Left lung (tissue), 10 donors: Measurements from ENCODE around the gene IL11. TPM values are rescaled to one million over a fixed set of nuclear protein-coding genes. Genes with fewer than 3 reads are reported as not detected.
A peak's percentile ranks its signal among the peaks of the same experiment; 100 is the strongest.

ENCODE experiments used
- ATAC-seq: fragments of 200-7000 bp; cut with Tn5 transposase; one replicate; pipeline ENCODE4 v1.9.1; 2020; ENCODE audit warnings: moderate library complexity
- DNase-seq, 4 donors: peaks; one replicate each; pipeline ENCODE4 v3.0.0-alpha.2; 2013 to 2020
- H3K27ac ChIP-seq, 2 donors: fragments of 200-600 bp; sonication (generic) in 1 of 2; one replicate each; pipeline versions ENCODE4 v1.5.0 to v1.8.0; 2020 to 2021
- H3K27me3 ChIP-seq, 2 donors: fragments of 200-600 bp; sonication (generic) in 1 of 2; one replicate each; pipeline versions ENCODE4 v1.5.0 to v1.8.0; 2020 to 2021
- H3K36me3 ChIP-seq, 2 donors: fragments of 200-600 bp; sonication (generic) in 1 of 2; one replicate each; pipeline versions ENCODE4 v1.5.0 to v1.8.0; 2020 to 2021
- H3K4me1 ChIP-seq, 2 donors: fragments of 200-600 bp; one replicate each; pipeline ENCODE4 v1.8.0; 2021
- H3K4me3 ChIP-seq, 2 donors: fragments of 200-600 bp; sonication (generic) in 1 of 2; one replicate each; pipeline versions ENCODE4 v1.5.0 to v1.8.0; 2020 to 2021; ENCODE audit warnings: mild to moderate bottlenecking in 1 of 2
- H3K9me3 ChIP-seq, 2 donors: fragments of 200-600 bp; sonication (generic) in 1 of 2; one replicate each; pipeline versions ENCODE4 v1.5.0 to v1.8.0; 2020 to 2021
- intact Hi-C, 2 donors: fragments of 100-400 bp; cut with DNase I; formaldehyde crosslinking; loops; one replicate each; pipeline versions ENCODE4 v1.11.2 to v1.14.2; 2022
- polyA plus RNA-seq, 6 donors: library from polyadenylated mRNA; unstranded; fragments of 120-200 nt; gene quantifications; one replicate each; pipeline ENCODE4 v1.2.1, GENCODE V29; 2013; ENCODE audit not compliant: insufficient read length in 6 of 6
- total RNA-seq, 2 donors: library from RNA; stranded (reverse); fragmentation: NEBNext Ultra II Directional; extraction: Animal tissue kit (Norgen Biotek cat#: 25700); gene quantifications; one replicate each; pipeline ENCODE4 v1.2.1, GENCODE V29; 2021
- TF ChIP-seq, protein P1 (sequence below), 2 donors: fragments of 200-600 bp; sonication (generic) in 1 of 2; IDR thresholded peaks; one replicate each; pipeline versions ENCODE4 v1.5.0 to v1.8.0; 2021; ENCODE audit warnings: antibody characterized with exemption in 2 of 2
- donor health status: DM: no; HTN: yes; CAD: no.
- donor health status: DM: no; HTN: no; CAD: no.

IL11 gene
- total and polyA plus RNA-seq, 8 donors, result 0.10 to 0.90 (median 0.42) TPM

DNA sequence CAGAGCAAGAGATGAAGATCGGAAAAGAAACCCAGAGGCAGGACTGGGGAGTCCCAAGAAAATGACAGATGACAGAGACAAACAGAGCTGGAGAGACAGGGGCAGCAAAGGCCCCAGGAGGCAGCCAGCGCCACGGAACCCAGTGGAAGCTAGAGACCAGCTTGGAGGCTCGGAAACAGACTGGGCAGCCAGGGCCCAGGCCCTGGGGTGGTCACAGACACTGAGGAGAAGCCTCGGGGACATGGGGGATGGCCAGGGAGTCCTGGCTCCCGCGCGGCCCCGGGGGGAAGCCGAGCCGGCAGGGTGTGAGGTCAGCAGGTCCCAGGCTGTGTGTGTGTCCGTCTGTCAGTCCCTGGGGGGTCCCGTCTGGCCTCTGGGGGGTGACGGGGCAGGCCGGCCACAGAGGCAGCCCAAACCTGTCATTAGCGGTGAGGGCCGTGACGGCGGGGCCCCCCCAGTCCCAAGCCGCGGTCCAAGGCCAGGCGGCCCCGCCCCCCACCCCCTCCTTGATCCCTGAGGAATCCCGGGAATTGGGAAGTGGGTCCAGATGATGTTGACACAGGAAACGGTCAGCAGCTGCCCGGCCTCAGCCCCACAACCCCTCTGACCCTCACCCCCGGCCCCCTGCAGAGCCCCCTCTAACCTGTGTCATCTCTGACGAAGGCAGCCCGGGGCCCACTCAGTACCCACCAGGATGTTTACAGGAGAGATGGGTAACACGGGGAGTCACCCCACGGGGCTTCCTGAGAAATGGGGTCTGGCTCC is 3.9 kb upstream of the IL11 start:
- Histone ChIP-seq H3K9me3 (no peaks in the 10 kb centered on the region), H3K4me3 (no peak overlapping the region), H3K27me3 (peaks cover 31 to 86% of the 10 kb centered on the region in 2 donors), H3K36me3 (no peaks in the 10 kb centered on the region), H3K4me1 (peaks cover 5 to 8% of the 10 kb centered on the region in 2 donors), H3K27ac (no peak overlapping the region)
- DNase-seq (no peak), ATAC-seq (no peak)
- TF ChIP-seq, protein P1, sequence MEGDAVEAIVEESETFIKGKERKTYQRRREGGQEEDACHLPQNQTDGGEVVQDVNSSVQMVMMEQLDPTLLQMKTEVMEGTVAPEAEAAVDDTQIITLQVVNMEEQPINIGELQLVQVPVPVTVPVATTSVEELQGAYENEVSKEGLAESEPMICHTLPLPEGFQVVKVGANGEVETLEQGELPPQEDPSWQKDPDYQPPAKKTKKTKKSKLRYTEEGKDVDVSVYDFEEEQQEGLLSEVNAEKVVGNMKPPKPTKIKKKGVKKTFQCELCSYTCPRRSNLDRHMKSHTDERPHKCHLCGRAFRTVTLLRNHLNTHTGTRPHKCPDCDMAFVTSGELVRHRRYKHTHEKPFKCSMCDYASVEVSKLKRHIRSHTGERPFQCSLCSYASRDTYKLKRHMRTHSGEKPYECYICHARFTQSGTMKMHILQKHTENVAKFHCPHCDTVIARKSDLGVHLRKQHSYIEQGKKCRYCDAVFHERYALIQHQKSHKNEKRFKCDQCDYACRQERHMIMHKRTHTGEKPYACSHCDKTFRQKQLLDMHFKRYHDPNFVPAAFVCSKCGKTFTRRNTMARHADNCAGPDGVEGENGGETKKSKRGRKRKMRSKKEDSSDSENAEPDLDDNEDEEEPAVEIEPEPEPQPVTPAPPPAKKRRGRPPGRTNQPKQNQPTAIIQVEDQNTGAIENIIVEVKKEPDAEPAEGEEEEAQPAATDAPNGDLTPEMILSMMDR (IDR thresholded peaks at IDR 0.05), result no peak
- intact Hi-C loops, result no loop called here

DNA sequence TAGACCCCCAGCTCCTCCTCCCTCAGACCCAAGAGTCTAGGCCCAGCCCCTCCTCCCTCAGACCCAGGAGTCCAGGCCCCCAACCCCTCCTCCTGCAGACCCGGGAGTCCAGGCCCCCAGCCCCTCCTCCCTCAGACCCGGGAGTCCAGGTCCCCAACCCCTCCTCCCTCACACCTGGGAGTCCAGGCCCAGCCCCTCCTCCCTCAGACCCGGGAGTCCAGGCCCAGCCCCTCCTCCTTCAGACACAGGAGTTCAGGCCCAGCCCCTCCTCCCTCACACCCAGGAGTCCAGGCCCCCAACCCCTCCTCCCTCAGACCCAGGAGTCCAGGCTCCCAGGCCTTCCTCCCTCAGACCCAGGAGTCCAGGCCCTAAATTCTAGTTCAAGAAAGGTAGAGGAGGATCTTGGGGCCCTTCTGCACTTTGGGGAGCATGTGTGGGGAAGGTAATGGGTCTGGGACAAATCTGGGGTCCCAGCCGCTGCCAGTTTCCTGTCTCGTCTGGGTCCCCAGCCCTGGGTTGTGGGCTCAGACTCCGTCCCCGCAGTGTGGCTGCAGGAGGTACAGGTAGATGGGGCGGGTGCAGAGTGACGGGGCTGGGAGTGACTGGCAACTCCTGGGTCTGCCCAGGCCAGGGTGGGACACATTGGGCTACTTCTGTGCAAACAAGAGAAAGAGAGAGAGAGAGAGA is 3.2 kb upstream of the IL11 start:
- Histone ChIP-seq H3K27me3 (peaks cover 37 to 94% of the 10 kb centered on the region in 2 donors), H3K27ac (no peak overlapping the region), H3K4me1 (peaks cover 5 to 11% of the 10 kb centered on the region in 2 donors), H3K36me3 (no peaks in the 10 kb centered on the region), H3K9me3 (no peaks in the 10 kb centered on the region), H3K4me3 (no peak overlapping the region)
- DNase-seq (no peak), ATAC-seq (no peak)
- TF ChIP-seq, protein P1 (IDR thresholded peaks at IDR 0.05), result no peak
- intact Hi-C loops, result no loop called here

DNA sequence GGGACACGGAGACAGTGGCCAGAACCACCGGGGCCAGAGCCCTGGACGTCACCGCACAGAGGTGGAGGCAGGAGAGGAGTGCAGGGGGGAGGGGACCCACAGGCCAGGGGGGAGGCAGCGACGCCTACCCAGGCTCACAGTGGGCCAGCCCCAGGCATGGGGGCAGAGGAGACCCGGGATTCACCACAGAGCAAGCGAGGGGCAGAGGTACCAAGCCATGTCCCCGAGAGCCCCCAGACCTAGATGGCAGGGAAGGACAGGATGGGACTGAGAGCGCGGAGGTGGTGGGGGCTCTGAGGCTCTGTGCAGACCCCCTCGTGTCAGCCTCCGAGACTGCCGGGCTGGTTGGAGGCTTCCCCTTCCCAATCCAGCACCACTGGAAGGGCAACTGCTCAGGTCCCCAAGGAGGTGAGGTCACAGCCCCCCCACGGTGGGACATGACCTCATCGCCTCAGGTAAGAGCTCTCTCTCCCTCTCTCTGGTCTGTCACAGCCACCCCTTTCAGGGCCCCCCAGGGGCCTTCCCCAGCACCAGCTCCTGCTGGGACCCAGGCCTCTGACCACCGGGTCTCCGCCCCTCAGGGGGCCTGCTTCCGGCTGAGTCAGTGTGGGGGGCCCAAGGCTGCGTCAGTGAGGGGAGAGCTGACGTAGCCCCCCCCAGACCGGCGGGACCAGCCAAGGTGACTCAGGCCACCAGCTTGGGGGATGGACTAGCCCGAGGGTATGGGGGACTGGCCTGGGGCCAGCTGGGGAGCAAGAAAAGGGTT is 2.2 kb upstream of the IL11 start:
- TF ChIP-seq, protein P1 (IDR thresholded peaks at IDR 0.05), result no peak
- no peaks in the 10 kb centered on the region for H3K9me3 ChIP-seq
- DNase-seq (no peak), ATAC-seq (no peak)
- H3K27ac ChIP-seq, result no peak overlapping the region
- peaks cover 37 to 97% of the 10 kb centered on the region in 2 donors for H3K27me3 ChIP-seq
- H3K4me1 ChIP-seq, result peaks cover 5 to 11% of the 10 kb centered on the region in 2 donors
- intact Hi-C loops, result no loop called here
- H3K4me3 ChIP-seq, result no peak overlapping the region
- no peaks in the 10 kb centered on the region for H3K36me3 ChIP-seq

DNA sequence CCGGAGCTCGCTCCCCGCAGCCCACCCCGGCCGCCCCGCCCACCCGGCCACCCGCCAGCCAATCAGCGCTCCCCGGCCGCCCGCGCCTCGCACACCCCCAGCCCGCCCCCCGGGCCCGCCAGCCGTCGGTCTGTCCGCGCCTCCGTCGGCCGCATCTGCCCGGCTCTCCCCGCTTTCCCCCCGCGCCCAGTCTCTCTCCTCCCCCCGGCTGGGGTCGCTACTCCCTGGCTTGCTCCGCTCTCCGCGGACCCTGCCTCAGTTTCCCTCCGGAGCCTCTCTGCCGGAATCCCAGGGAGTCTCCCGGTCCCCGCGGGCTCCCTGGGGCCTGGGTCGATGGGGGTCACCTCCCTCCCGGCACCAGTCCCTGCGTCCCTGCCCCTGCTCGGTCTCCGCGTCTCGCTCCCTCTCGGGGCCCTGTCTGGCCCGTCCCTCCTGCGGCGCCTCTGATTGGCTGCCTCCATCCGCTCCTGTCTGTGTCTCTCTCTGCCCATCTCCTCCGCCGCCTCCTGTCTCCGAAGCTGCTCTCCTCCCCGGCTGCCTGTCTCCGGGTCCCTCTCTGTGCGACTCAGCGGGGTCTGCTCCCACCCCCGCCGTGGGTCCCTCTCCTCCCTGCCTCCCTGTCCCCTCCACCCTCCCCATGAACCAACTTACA is 484 bp downstream of the IL11 start:
- intact Hi-C loops, result no loop called here
- Histone ChIP-seq H3K36me3 (no peaks in the 10 kb centered on the region), H3K9me3 (no peaks in the 10 kb centered on the region), H3K4me1 (peaks cover 5 to 11% of the 10 kb centered on the region in 2 donors), H3K27me3 (peaks cover 32 to 81% of the 10 kb centered on the region in 2 donors), H3K4me3 (no peak overlapping the region), H3K27ac (no peak overlapping the region)
- DNase-seq, result no peak
- TF ChIP-seq, protein P1 (IDR thresholded peaks at IDR 0.05), result no peak
- ATAC-seq, result peak; percentile 34
